ENCODE results near the gene NATD1. TPM values are rescaled to one million over a fixed set of nuclear protein-coding genes. Genes with fewer than 3 reads are reported as not detected.

NATD1 gene
- total and polyA plus RNA-seq, 9 of the 15 experiments (the other 6 are each of a cell fraction or from before 2014, with no cell fraction given) = 0.24 to 5.4 (median 1.6) TPM

DNA sequence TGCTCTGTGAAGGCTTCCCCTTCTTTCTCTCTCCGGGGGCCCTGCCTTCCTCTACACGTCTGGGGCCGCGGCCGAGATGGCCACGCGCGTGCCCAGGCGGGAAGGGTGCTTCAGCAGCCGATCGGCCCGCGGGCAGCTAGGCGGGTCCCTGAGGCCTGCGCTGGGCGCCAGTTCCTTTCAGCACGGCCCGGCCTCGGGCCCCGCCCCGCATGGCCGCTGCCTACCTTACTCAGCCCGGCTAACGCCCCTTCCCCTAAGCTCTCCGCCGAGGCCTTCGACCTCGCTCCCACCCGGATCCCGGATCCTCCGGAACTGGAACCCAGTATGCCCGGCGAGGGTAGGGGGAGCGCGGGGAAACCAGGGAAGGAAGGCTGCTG is 39.6 kb downstream of the NATD1 start:
- Histone ChIP-seq H3K27me3 (ENCODE audit: control insufficient read depth in 2 of 2, insufficient read depth in 2 of 2, low read length in 2 of 2) (no peaks in the 10 kb centered on the region), H3K4me2 (ENCODE audit: insufficient read depth, low read length) (peak overlapping the region; percentile 94), H3K79me2 (ENCODE audit: control insufficient read depth, insufficient read depth, low read length) (peaks cover 94% of the 10 kb centered on the region), H3K4me1 (replicated peaks in 1 of 2; ENCODE audit: control insufficient read depth in 2 of 2, insufficient read depth in 2 of 2, low read length in 2 of 2) (peaks cover 20 to 31% of the 10 kb centered on the region in 2 experiments; a peak in 4 of 5 replicates), H3K9me1 (ENCODE audit: control insufficient read depth, insufficient read depth, low read length) (no peaks in the 10 kb centered on the region), H3K4me3 (peak overlapping the region; percentile 96), H4K20me1 (replicated peaks; ENCODE audit: control insufficient read depth, insufficient read depth, low read length) (peaks cover 15% of the 10 kb centered on the region), H3K27ac (ENCODE audit: extremely low read depth, low read depth, low read length) (peak overlapping the region; percentile 98), H3K9me3 (replicated peaks; ENCODE audit: control insufficient read depth, insufficient read depth, low read depth, low read length) (no peaks in the 10 kb centered on the region), H3K36me3 (ENCODE audit: control insufficient read depth, insufficient read depth, low read length) (peaks cover 55% of the 10 kb centered on the region), H2AFZ (ENCODE audit: low read depth, low read length) (peak overlapping the region; percentile 89), H3K9ac (ENCODE audit: insufficient read depth in 1 of 2, low read depth in 2 of 2, low read length in 2 of 2) (peak overlapping the region; percentile 97 to 99)
- ATAC-seq (peak; percentile 13), FAIRE-seq (no peak), DNase-seq (ENCODE audit: extremely low read depth in 1 of 4, low spot score in 3 of 4) (peak; percentile 16 to 80 (median 58))
- intact Hi-C loops (cut with micrococcal nuclease) (no loop called here), in situ Hi-C loops (cut with MboI) (no loop called here)
- no TSS peak for BruUV-seq (replicated peaks)
- 2% methylated on average over 13 of the region's 35 CpGs for WGBS (ENCODE audit: insufficient coverage, low coverage, missing lambda C conversion rate)
- ChIA-PET CTCF (ENCODE audit: low intra/inter-chr PET ratio) (no interaction called here), POLR2A (interaction anchor here (0.6 to 5.1 kb wide), 5 partner anchors 13 to 361 kb away, joined by 3 to 22 read pairs (median 3); partner anchors contain the start of gene USP22)
- TF ChIP-seq, protein P1, sequence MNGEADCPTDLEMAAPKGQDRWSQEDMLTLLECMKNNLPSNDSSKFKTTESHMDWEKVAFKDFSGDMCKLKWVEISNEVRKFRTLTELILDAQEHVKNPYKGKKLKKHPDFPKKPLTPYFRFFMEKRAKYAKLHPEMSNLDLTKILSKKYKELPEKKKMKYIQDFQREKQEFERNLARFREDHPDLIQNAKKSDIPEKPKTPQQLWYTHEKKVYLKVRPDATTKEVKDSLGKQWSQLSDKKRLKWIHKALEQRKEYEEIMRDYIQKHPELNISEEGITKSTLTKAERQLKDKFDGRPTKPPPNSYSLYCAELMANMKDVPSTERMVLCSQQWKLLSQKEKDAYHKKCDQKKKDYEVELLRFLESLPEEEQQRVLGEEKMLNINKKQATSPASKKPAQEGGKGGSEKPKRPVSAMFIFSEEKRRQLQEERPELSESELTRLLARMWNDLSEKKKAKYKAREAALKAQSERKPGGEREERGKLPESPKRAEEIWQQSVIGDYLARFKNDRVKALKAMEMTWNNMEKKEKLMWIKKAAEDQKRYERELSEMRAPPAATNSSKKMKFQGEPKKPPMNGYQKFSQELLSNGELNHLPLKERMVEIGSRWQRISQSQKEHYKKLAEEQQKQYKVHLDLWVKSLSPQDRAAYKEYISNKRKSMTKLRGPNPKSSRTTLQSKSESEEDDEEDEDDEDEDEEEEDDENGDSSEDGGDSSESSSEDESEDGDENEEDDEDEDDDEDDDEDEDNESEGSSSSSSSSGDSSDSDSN (IDR thresholded peaks at IDR 0.05; ENCODE audit: borderline replicate concordance in 1 of 2, low read depth in 2 of 2, low read length in 2 of 2) = peak in 1 of 2 experiments; percentile 17; a peak in 1 of 4 replicates
- TF ChIP-seq MBD2 (IDR thresholded peaks at IDR 0.05; ENCODE audit: borderline replicate concordance, low read depth) (no peak), FOXK2 (conservative IDR thresholded peaks at IDR 0.05 in 1 of 2, IDR thresholded peaks at IDR 0.05 in 1 of 2; ENCODE audit: low read depth in 2 of 2) (no peak), NR1H2 (CRISPR knock-in tag; IDR thresholded peaks at IDR 0.05) (no peak), PTBP1 (IDR thresholded peaks at IDR 0.05; ENCODE audit: low read depth, low read length) (no peak), ELF1 (tag; IDR thresholded peaks at IDR 0.05) (no peak), ZNF217 (CRISPR knock-in tag; IDR thresholded peaks at IDR 0.05) (no peak), TAL1 (IDR thresholded peaks at IDR 0.05) (no peak), ZNF316 (IDR thresholded peaks at IDR 0.05) (no peak), CAMTA2 (CRISPR knock-in tag; conservative IDR thresholded peaks at IDR 0.05) (no peak), FIP1L1 (IDR thresholded peaks at IDR 0.05; ENCODE audit: low read depth, low read length, poor library complexity, severe bottlenecking) (peak; percentile 26), MCM3 (IDR thresholded peaks at IDR 0.05) (no peak), GTF2E2 (tag; IDR thresholded peaks at IDR 0.05) (no peak), PML (IDR thresholded peaks at IDR 0.05; ENCODE audit: low read length) (no peak), SP2 (IDR thresholded peaks at IDR 0.05; ENCODE audit: extremely low read depth, low read depth, low read length, poor library complexity, severe bottlenecking) (no peak), POU5F1 (IDR thresholded peaks at IDR 0.05; ENCODE audit: borderline replicate concordance, low read depth, low read length, partially characterized antibody) (no peak), NCOA1 (IDR thresholded peaks at IDR 0.05; ENCODE audit: low read depth) (no peak), JUNB (CRISPR knock-in tag; conservative IDR thresholded peaks at IDR 0.05) (no peak)
- TF ChIP-seq, protein P2, sequence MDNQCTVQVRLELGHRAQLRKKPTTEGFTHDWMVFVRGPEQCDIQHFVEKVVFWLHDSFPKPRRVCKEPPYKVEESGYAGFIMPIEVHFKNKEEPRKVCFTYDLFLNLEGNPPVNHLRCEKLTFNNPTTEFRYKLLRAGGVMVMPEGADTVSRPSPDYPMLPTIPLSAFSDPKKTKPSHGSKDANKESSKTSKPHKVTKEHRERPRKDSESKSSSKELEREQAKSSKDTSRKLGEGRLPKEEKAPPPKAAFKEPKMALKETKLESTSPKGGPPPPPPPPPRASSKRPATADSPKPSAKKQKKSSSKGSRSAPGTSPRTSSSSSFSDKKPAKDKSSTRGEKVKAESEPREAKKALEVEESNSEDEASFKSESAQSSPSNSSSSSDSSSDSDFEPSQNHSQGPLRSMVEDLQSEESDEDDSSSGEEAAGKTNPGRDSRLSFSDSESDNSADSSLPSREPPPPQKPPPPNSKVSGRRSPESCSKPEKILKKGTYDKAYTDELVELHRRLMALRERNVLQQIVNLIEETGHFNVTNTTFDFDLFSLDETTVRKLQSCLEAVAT (IDR thresholded peaks at IDR 0.05) = 0 out of 4 replicates have a peak, but pooled peaks of 1 of the 2 experiments have one; percentile 22
- TF ChIP-seq, protein P3, sequence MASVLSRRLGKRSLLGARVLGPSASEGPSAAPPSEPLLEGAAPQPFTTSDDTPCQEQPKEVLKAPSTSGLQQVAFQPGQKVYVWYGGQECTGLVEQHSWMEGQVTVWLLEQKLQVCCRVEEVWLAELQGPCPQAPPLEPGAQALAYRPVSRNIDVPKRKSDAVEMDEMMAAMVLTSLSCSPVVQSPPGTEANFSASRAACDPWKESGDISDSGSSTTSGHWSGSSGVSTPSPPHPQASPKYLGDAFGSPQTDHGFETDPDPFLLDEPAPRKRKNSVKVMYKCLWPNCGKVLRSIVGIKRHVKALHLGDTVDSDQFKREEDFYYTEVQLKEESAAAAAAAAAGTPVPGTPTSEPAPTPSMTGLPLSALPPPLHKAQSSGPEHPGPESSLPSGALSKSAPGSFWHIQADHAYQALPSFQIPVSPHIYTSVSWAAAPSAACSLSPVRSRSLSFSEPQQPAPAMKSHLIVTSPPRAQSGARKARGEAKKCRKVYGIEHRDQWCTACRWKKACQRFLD (CRISPR knock-in tag; IDR thresholded peaks at IDR 0.05) = no peak

Measured in K562 (cell line).